Measurements from ENCODE around the gene SSPN.

DNA sequence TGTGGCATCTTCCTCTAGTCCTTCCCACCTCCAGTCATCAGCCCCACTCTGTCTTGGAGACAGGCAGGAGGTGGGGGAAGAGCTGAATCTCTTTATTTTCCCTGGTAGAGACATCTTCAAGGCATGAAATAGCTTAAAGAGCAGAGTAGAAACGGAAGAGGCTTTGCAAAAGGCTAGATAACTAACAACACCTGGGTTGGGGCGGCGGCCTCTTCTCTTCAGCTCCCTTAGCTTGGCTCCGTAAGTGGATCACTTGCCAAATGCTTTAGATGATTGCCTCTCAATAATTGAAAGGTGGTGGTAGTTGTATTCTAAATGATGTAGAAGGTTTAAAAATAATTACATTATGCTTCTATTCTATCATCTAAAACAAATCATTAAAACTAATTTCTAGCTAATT is 36.1 kb downstream of the SSPN start:
- TF ChIP-seq, protein P1, sequence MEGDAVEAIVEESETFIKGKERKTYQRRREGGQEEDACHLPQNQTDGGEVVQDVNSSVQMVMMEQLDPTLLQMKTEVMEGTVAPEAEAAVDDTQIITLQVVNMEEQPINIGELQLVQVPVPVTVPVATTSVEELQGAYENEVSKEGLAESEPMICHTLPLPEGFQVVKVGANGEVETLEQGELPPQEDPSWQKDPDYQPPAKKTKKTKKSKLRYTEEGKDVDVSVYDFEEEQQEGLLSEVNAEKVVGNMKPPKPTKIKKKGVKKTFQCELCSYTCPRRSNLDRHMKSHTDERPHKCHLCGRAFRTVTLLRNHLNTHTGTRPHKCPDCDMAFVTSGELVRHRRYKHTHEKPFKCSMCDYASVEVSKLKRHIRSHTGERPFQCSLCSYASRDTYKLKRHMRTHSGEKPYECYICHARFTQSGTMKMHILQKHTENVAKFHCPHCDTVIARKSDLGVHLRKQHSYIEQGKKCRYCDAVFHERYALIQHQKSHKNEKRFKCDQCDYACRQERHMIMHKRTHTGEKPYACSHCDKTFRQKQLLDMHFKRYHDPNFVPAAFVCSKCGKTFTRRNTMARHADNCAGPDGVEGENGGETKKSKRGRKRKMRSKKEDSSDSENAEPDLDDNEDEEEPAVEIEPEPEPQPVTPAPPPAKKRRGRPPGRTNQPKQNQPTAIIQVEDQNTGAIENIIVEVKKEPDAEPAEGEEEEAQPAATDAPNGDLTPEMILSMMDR (IDR thresholded peaks at IDR 0.05) = no peak
- no peak for TF ChIP-seq ETV6 (CRISPR knock-in tag; IDR thresholded peaks at IDR 0.05)
- TF ChIP-seq, protein P2, sequence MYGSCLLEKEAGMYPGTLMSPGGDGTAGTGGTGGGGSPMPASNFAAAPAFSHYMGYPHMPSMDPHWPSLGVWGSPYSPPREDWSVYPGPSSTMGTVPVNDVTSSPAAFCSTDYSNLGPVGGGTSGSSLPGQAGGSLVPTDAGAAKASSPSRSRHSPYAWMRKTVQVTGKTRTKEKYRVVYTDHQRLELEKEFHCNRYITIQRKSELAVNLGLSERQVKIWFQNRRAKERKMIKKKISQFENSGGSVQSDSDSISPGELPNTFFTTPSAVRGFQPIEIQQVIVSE (CRISPR knock-in tag; IDR thresholded peaks at IDR 0.05; ENCODE audit: borderline replicate concordance) = no peak
- no peak for TF ChIP-seq FOXP1 (CRISPR knock-in tag; IDR thresholded peaks at IDR 0.05; ENCODE audit: borderline replicate concordance)
- TF ChIP-seq, protein P3, sequence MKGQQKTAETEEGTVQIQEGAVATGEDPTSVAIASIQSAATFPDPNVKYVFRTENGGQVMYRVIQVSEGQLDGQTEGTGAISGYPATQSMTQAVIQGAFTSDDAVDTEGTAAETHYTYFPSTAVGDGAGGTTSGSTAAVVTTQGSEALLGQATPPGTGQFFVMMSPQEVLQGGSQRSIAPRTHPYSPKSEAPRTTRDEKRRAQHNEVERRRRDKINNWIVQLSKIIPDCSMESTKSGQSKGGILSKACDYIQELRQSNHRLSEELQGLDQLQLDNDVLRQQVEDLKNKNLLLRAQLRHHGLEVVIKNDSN (CRISPR knock-in tag; IDR thresholded peaks at IDR 0.05) = no peak
- TF ChIP-seq TEAD4 (CRISPR knock-in tag; IDR thresholded peaks at IDR 0.05) = no peak
- no peak for TF ChIP-seq ZNF423 (CRISPR knock-in tag; IDR thresholded peaks at IDR 0.05)
- TF ChIP-seq KAT7 (CRISPR knock-in tag; IDR thresholded peaks at IDR 0.05; ENCODE audit: borderline replicate concordance) = no peak
- no peak for TF ChIP-seq ATF1 (CRISPR knock-in tag; IDR thresholded peaks at IDR 0.05)
- TF ChIP-seq, protein P4, sequence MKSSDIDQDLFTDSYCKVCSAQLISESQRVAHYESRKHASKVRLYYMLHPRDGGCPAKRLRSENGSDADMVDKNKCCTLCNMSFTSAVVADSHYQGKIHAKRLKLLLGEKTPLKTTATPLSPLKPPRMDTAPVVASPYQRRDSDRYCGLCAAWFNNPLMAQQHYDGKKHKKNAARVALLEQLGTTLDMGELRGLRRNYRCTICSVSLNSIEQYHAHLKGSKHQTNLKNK (CRISPR knock-in tag; IDR thresholded peaks at IDR 0.05) = no peak
